Left lung (tissue), 10 donors: ENCODE results near the gene LY6G5C. TPM values are rescaled to one million over a fixed set of nuclear protein-coding genes. Genes with fewer than 3 reads are reported as not detected.

ENCODE experiments used
- ATAC-seq: fragments of 200-7000 bp; cut with Tn5 transposase; one replicate; pipeline ENCODE4 v1.9.1; 2020; ENCODE audit warnings: moderate library complexity
- DNase-seq, 4 donors: peaks; one replicate each; pipeline ENCODE4 v3.0.0-alpha.2; 2013 to 2020
- H3K27ac ChIP-seq, 2 donors: fragments of 200-600 bp; sonication (generic) in 1 of 2; one replicate each; pipeline versions ENCODE4 v1.5.0 to v1.8.0; 2020 to 2021
- H3K27me3 ChIP-seq, 2 donors: fragments of 200-600 bp; sonication (generic) in 1 of 2; one replicate each; pipeline versions ENCODE4 v1.5.0 to v1.8.0; 2020 to 2021
- H3K36me3 ChIP-seq, 2 donors: fragments of 200-600 bp; sonication (generic) in 1 of 2; one replicate each; pipeline versions ENCODE4 v1.5.0 to v1.8.0; 2020 to 2021
- H3K4me1 ChIP-seq, 2 donors: fragments of 200-600 bp; one replicate each; pipeline ENCODE4 v1.8.0; 2021
- H3K4me3 ChIP-seq, 2 donors: fragments of 200-600 bp; sonication (generic) in 1 of 2; one replicate each; pipeline versions ENCODE4 v1.5.0 to v1.8.0; 2020 to 2021; ENCODE audit warnings: mild to moderate bottlenecking in 1 of 2
- H3K9me3 ChIP-seq, 2 donors: fragments of 200-600 bp; sonication (generic) in 1 of 2; one replicate each; pipeline versions ENCODE4 v1.5.0 to v1.8.0; 2020 to 2021
- CTCF ChIP-seq, 2 donors: fragments of 200-600 bp; sonication (generic) in 1 of 2; IDR thresholded peaks; one replicate each; pipeline versions ENCODE4 v1.5.0 to v1.8.0; 2021; ENCODE audit warnings: antibody characterized with exemption in 2 of 2
- intact Hi-C, 2 donors: fragments of 100-400 bp; cut with DNase I; formaldehyde crosslinking; loops; one replicate each; pipeline versions ENCODE4 v1.11.2 to v1.14.2; 2022
- polyA plus RNA-seq, 6 donors: library from polyadenylated mRNA; unstranded; fragments of 120-200 nt; gene quantifications; one replicate each; pipeline ENCODE4 v1.2.1, GENCODE V29; 2013; ENCODE audit not compliant: insufficient read length in 6 of 6
- total RNA-seq, 2 donors: library from RNA; stranded (reverse); fragmentation: NEBNext Ultra II Directional; extraction: Animal tissue kit (Norgen Biotek cat#: 25700); gene quantifications; one replicate each; pipeline ENCODE4 v1.2.1, GENCODE V29; 2021
- donor health status: DM: no; HTN: yes; CAD: no.
- donor health status: DM: no; HTN: no; CAD: no.

LY6G5C gene
- total and polyA plus RNA-seq, 8 donors: 2.9 to 6.3 (median 3.7) TPM

- TF ChIP-seq CTCF (IDR thresholded peaks at IDR 0.05): no peak
- intact Hi-C loops: no loop called here
- Histone ChIP-seq H3K27me3 (no peaks in the 10 kb centered on the region), H3K27ac (no peak overlapping the region), H3K36me3 (peaks cover 0 to 33% of the 10 kb centered on the region in 2 donors), H3K4me3 (no peak overlapping the region), H3K9me3 (no peaks in the 10 kb centered on the region), H3K4me1 (peaks cover 33 to 72% of the 10 kb centered on the region in 2 donors)
- DNase-seq (no peak), ATAC-seq (no peak)
These were observed 18.6 kb downstream of the LY6G5C start for GRCh38 chr6:31662124-31662723.

- DNase-seq: no peak
- intact Hi-C loops: no loop called here
- no peak for ATAC-seq
- no peaks in the 10 kb centered on the region for H3K27me3 ChIP-seq
- peaks cover 28 to 71% of the 10 kb centered on the region in 2 donors for H3K4me1 ChIP-seq
- peaks cover 0 to 35% of the 10 kb centered on the region in 2 donors for H3K36me3 ChIP-seq
- peak overlapping the region; percentile 82 to 90 for H3K27ac ChIP-seq
- H3K9me3 ChIP-seq: no peaks in the 10 kb centered on the region
- TF ChIP-seq CTCF (IDR thresholded peaks at IDR 0.05): no peak
- peak overlapping the region in 1 of 2 donors; percentile 92 for H3K4me3 ChIP-seq
These were observed 19.4 kb downstream of the LY6G5C start for GRCh38 chr6:31661262-31662123.

- H3K27me3 ChIP-seq: no peaks in the 10 kb centered on the region
- H3K4me1 ChIP-seq: peaks cover 28 to 77% of the 10 kb centered on the region in 2 donors
- no peak for TF ChIP-seq CTCF (IDR thresholded peaks at IDR 0.05)
- H3K27ac ChIP-seq: peak within 1 kb of the TSS; percentile 82 to 90
- H3K4me3 ChIP-seq: peak within 1 kb of the TSS; percentile 73 to 92
- no peaks in the 10 kb centered on the region for H3K9me3 ChIP-seq
- DNase-seq: peak; percentile 81 to 97 (median 90)
- peak; percentile 83 for ATAC-seq
- H3K36me3 ChIP-seq: peaks cover 0 to 44% of the 10 kb centered on the region in 2 donors
- intact Hi-C loops: no loop called here
These were observed 20.2 kb downstream of the LY6G5C start, which contains the start of gene C6orf47 for GRCh38 chr6:31660381-31661261. TSS of gene C6orf47 (minus strand) at chr6:31660778. CDS start at chr6:31659947, 831 bp downstream.

- H3K27ac ChIP-seq: peak overlapping the region; percentile 82 to 90
- peak in 1 of 4 donors; percentile 36 for DNase-seq
- peaks cover 0 to 47% of the 10 kb centered on the region in 2 donors for H3K36me3 ChIP-seq
- H3K4me1 ChIP-seq: peaks cover 28 to 77% of the 10 kb centered on the region in 2 donors
- intact Hi-C loops: no loop called here
- no peak for TF ChIP-seq CTCF (IDR thresholded peaks at IDR 0.05)
- ATAC-seq: peak; percentile 53
- H3K27me3 ChIP-seq: no peaks in the 10 kb centered on the region
- no peaks in the 10 kb centered on the region for H3K9me3 ChIP-seq
- H3K4me3 ChIP-seq: peak overlapping the region; percentile 73 to 92
These were observed 21.1 kb downstream of the LY6G5C start for GRCh38 chr6:31659649-31660380.
